AG04449 (cell line): ENCODE measurements around the gene ACTR1A.

ENCODE experiments used
- CTCF ChIA-PET: fragments of 350-600 bp; formaldehyde crosslinking; extraction: SDS; loops from one replicate; lab custom pipeline; 2021; ENCODE audit warnings: antibody characterized with exemption; lab: Yijun Ruan, JAX
- POLR2A ChIA-PET: fragments of 400-600, 350-600 bp; formaldehyde crosslinking; extraction: SDS; loops from one replicate; lab custom pipeline; 2020; ENCODE audit warnings: antibody characterized with exemption, inconsistent platforms; lab: Yijun Ruan, JAX
- DNase-seq: peaks from one replicate; pipeline ENCODE4 v3.0.0-alpha.2; 2010; ENCODE audit warnings: low read depth, low spot score
- H3K4me3 ChIP-seq: 2 replicates; pipeline ENCODE4 v1.5.1; 2011; ENCODE audit warnings: low read depth, mild to moderate bottlenecking, control low read depth, low read length
- CTCF ChIP-seq: IDR thresholded peaks from one replicate; pipeline ENCODE4 v1.5.1; 2011; ENCODE audit warnings: mild to moderate bottlenecking, moderate library complexity, low read length, control low read depth, inconsistent platforms; ENCODE audit not compliant: insufficient read depth; ENCODE audit errors: missing control alignments

ACTR1A gene

GRCh38 chr10:102522874-102523249, 20.4 kb upstream of the ACTR1A start:
- DNase-seq, result no peak
- no peak overlapping the region for H3K4me3 ChIP-seq
- ChIA-PET POLR2A (interaction anchor here (1.0 kb wide), 1 partner anchor 25 kb away, joined by 4 read pairs; no protein-coding TSS in a partner anchor), CTCF (interaction anchor here (0.7 to 2.9 kb wide), 8 partner anchors 10 to 61 kb away, joined by 3 to 16 read pairs (median 3); partner anchors contain the start of gene SUFU)
- no peak for TF ChIP-seq CTCF

GRCh38 chr10:102519246-102519825, 16.8 kb upstream of the ACTR1A start:
- no peak for DNase-seq
- no peak overlapping the region for H3K4me3 ChIP-seq
- CTCF ChIA-PET, result interaction anchor here (0.7 to 5.8 kb wide), 2 partner anchors 15 to 64 kb away, joined by 3 to 34 read pairs; partner anchors contain the start of genes ACTR1A and SUFU
- POLR2A ChIA-PET, result no interaction called here
- TF ChIP-seq CTCF, result no peak

- CTCF ChIA-PET, result interaction anchor here (0.8 to 5.8 kb wide), 7 partner anchors 9 to 127 kb away, joined by 3 to 34 read pairs (median 3); partner anchors contain the start of genes ACTR1A, SUFU and TRIM8
- no peak for DNase-seq
- POLR2A ChIA-PET, result interaction anchor here (0.7 to 1.1 kb wide), 3 partner anchors 8 to 14 kb away, joined by 3 to 4 read pairs (median 3); partner anchors contain the start of gene SUFU
These were observed 15.0 kb upstream of the ACTR1A start for GRCh38 chr10:102517553-102517952.

GRCh38 chr10:102515724-102516123, 13.2 kb upstream of the ACTR1A start:
- H3K4me3 ChIP-seq, result no peak overlapping the region
- CTCF ChIA-PET, result interaction anchor here (1.0 to 5.8 kb wide), 4 partner anchors 11 to 67 kb away, joined by 3 to 34 read pairs (median 10); partner anchors contain the start of genes ACTR1A and SUFU
- POLR2A ChIA-PET, result interaction anchor here (0.5 kb wide), 1 partner anchor 68 kb away, joined by 3 read pairs; no protein-coding TSS in a partner anchor

More at GRCh38 chr10:102517553-102517952, 15.0 kb upstream of the ACTR1A start:
- no peak for TF ChIP-seq CTCF
- H3K4me3 ChIP-seq, result no peak overlapping the region

GRCh38 chr10:102514487-102515311, 12.2 kb upstream of the ACTR1A start:
- H3K4me3 ChIP-seq, result no peak overlapping the region
- no peak for DNase-seq
- POLR2A ChIA-PET, result no interaction called here
- CTCF ChIA-PET, result interaction anchor here (2.1 to 5.8 kb wide), 3 partner anchors 10 to 69 kb away, joined by 11 to 34 read pairs (median 16); partner anchors contain the start of genes ACTR1A and SUFU
- TF ChIP-seq CTCF, result no peak

More at GRCh38 chr10:102515724-102516123, 13.2 kb upstream of the ACTR1A start:
- DNase-seq, result no peak
- no peak for TF ChIP-seq CTCF
